HepG2 (cell line): Measurements from ENCODE around the gene CCN2. TPM values are rescaled to one million over a fixed set of nuclear protein-coding genes. Genes with fewer than 3 reads are reported as not detected.
A peak's percentile ranks its signal among the peaks of the same experiment; 100 is the strongest.

Experiments used
- BRCA1 ChIP-seq: sonication (generic); formaldehyde crosslinking; IDR thresholded peaks from 2 replicates; pipeline ENCODE4 v1.4.0; 2020; ENCODE audit warnings: missing genetic modification reagents
- HINFP ChIP-seq: sonication (generic); formaldehyde crosslinking; IDR thresholded peaks from 2 replicates; pipeline ENCODE4 v1.4.0; 2020; ENCODE audit warnings: low read depth, mild to moderate bottlenecking, missing genetic modification reagents
- LBX2 ChIP-seq: sonication (generic); formaldehyde crosslinking; IDR thresholded peaks from 2 replicates; pipeline ENCODE4 v1.5.0; 2020; ENCODE audit warnings: missing genetic modification reagents, mild to moderate bottlenecking, borderline replicate concordance
- MXI1 ChIP-seq: IDR thresholded peaks from 3 replicates; pipeline ENCODE4 v1.6.1; 2012; ENCODE audit warnings: low read depth, low read length, inconsistent platforms, borderline replicate concordance
- POLR2AphosphoS2 ChIP-seq: IDR thresholded peaks from 2 replicates; pipeline ENCODE4 v1.6.1; 2011; ENCODE audit warnings: low read depth, low read length, improper control_type of control experiment
- SIN3A ChIP-seq: IDR thresholded peaks from 2 replicates; pipeline ENCODE4 v1.6.1; 2011; ENCODE audit warnings: low read depth, mild to moderate bottlenecking, control low read depth, low read length, borderline replicate concordance
- STAT5B ChIP-seq: sonication (generic); formaldehyde crosslinking; IDR thresholded peaks from 2 replicates; pipeline ENCODE4 v1.4.0; 2020; ENCODE audit warnings: missing genetic modification reagents
- ZMAT3 ChIP-seq: sonication (generic); formaldehyde crosslinking; conservative IDR thresholded peaks from 2 replicates; pipeline ENCODE4 v1.7.0; 2021; ENCODE audit warnings: missing genetic modification reagents
- ZNF576 ChIP-seq: sonication (generic); formaldehyde crosslinking; IDR thresholded peaks from 2 replicates; pipeline ENCODE4 v1.4.0; 2020; ENCODE audit warnings: mild to moderate bottlenecking, missing genetic modification reagents
- ZSCAN20 ChIP-seq: sonication (generic); formaldehyde crosslinking; IDR thresholded peaks from 2 replicates; pipeline ENCODE4 v1.4.0; 2020; ENCODE audit warnings: missing genetic modification reagents, mild to moderate bottlenecking, borderline replicate concordance
- polyA plus RNA-seq, 8 experiments: library from polyadenylated mRNA; depleted of rRNA in 3 of 8; stranded (reverse) in 7 of 8; unstranded in 1 of 8; fragments of >200 nt; fragmentation: Illumina TruSeq in 4 of 8; extraction: Trizol in 4 of 8; gene quantifications; 2 replicates each; pipeline versions ENCODE4 v1.2.1 to v1.2.3, GENCODE V29; 2011 to 2016; ENCODE audit warnings: low read depth in 4 of 8, missing spikeins in 1 of 8, mixed read lengths in 1 of 8; ENCODE audit not compliant: insufficient read depth in 1 of 8
- total RNA-seq, 5 experiments: library from RNA; depleted of rRNA; stranded (reverse); fragments of >200 nt; fragmentation: Illumina TruSeq; extraction: Trizol; gene quantifications; 2 replicates each; pipeline ENCODE4 v1.2.3, GENCODE V29; 2016; ENCODE audit warnings: low read depth in 1 of 5
- TF ChIP-seq, protein P1 (sequence below): sonication (generic); formaldehyde crosslinking; IDR thresholded peaks from 2 replicates; pipeline ENCODE4 v1.8.1; 2023; ENCODE audit warnings: mild to moderate bottlenecking, missing genetic modification reagents, borderline replicate concordance
- TF ChIP-seq, protein P2 (sequence below): sonication (generic); formaldehyde crosslinking; IDR thresholded peaks from 2 replicates; pipeline ENCODE4 v1.5.0; 2020; ENCODE audit warnings: mild to moderate bottlenecking, missing genetic modification reagents, borderline replicate concordance
- TF ChIP-seq, protein P3 (sequence below): sonication (generic); formaldehyde crosslinking; IDR thresholded peaks from 2 replicates; pipeline ENCODE4 v1.5.1; 2020; ENCODE audit warnings: missing genetic modification reagents, mild to moderate bottlenecking, borderline replicate concordance

The CCN2 gene
- total and polyA plus RNA-seq, 2 of the 13 experiments (the other 11 are each of a cell fraction or from before 2014, with no cell fraction given) = 34.7 to 316 TPM

DNA sequence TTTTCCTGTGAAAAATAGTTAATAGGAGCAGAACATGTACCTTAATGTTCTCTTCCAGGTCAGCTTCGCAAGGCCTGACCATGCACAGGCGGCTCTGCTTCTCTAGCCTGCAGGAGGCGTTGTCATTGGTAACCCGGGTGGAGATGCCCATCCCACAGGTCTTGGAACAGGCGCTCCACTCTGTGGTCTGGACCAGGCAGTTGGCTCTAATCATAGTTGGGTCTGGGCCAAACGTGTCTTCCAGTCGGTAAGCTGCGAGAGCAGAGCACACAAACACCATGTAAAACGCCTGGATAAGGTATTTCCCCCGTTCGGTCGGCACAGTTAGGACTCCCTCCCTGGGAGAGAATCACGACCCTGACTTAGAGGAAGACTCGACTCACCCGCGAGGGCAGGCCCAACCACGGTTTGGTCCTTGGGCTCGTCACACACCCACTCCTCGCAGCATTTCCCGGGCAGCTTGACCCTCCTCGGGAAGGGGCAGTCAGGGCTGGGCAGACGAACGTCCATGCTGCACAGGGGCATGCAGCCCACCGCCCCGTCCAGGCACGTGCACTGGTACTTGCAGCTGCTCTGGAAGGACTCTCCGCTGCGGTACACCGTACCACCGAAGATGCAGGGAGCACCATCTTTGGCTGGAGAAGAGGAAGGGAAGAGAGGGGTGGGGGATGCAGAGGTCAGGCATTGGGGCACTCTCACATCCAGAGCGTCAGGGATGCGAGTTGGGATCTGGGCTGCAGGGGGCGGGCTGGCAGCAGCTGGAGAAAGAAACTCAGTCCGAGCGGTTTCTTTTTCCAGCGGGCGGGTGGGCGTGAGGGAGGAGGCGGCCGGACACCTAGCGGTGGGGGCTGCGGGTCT, 1.0 kb downstream of the CCN2 start (continued):
- TF ChIP-seq, protein P1, sequence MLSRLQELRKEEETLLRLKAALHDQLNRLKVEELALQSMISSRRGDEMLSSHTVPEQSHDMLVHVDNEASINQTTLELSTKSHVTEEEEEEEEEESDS (CRISPR knock-in tag) = peak; percentile 84; the same call in 1 of the 2 replicates
- TF ChIP-seq SIN3A (peak; percentile 28; the same call in 1 of the 2 replicates), MXI1 (no peak; the same call in 2 of the 3 replicates), HINFP (0 out of 2 replicates have a peak, but pooled peaks have one; percentile 81), ZMAT3 (peak; percentile 70; the same call in 1 of the 2 replicates), BRCA1 (peak; percentile 88), POLR2AphosphoS2 (peak; percentile 93), ZSCAN20 (CRISPR knock-in tag) (0 out of 2 replicates have a peak, but pooled peaks have one; percentile 38), LBX2 (CRISPR knock-in tag) (no peak), ZNF576 (CRISPR knock-in tag) (peak; percentile 93), STAT5B (0 out of 2 replicates have a peak, but pooled peaks have one; percentile 12)
- TF ChIP-seq, protein P2, sequence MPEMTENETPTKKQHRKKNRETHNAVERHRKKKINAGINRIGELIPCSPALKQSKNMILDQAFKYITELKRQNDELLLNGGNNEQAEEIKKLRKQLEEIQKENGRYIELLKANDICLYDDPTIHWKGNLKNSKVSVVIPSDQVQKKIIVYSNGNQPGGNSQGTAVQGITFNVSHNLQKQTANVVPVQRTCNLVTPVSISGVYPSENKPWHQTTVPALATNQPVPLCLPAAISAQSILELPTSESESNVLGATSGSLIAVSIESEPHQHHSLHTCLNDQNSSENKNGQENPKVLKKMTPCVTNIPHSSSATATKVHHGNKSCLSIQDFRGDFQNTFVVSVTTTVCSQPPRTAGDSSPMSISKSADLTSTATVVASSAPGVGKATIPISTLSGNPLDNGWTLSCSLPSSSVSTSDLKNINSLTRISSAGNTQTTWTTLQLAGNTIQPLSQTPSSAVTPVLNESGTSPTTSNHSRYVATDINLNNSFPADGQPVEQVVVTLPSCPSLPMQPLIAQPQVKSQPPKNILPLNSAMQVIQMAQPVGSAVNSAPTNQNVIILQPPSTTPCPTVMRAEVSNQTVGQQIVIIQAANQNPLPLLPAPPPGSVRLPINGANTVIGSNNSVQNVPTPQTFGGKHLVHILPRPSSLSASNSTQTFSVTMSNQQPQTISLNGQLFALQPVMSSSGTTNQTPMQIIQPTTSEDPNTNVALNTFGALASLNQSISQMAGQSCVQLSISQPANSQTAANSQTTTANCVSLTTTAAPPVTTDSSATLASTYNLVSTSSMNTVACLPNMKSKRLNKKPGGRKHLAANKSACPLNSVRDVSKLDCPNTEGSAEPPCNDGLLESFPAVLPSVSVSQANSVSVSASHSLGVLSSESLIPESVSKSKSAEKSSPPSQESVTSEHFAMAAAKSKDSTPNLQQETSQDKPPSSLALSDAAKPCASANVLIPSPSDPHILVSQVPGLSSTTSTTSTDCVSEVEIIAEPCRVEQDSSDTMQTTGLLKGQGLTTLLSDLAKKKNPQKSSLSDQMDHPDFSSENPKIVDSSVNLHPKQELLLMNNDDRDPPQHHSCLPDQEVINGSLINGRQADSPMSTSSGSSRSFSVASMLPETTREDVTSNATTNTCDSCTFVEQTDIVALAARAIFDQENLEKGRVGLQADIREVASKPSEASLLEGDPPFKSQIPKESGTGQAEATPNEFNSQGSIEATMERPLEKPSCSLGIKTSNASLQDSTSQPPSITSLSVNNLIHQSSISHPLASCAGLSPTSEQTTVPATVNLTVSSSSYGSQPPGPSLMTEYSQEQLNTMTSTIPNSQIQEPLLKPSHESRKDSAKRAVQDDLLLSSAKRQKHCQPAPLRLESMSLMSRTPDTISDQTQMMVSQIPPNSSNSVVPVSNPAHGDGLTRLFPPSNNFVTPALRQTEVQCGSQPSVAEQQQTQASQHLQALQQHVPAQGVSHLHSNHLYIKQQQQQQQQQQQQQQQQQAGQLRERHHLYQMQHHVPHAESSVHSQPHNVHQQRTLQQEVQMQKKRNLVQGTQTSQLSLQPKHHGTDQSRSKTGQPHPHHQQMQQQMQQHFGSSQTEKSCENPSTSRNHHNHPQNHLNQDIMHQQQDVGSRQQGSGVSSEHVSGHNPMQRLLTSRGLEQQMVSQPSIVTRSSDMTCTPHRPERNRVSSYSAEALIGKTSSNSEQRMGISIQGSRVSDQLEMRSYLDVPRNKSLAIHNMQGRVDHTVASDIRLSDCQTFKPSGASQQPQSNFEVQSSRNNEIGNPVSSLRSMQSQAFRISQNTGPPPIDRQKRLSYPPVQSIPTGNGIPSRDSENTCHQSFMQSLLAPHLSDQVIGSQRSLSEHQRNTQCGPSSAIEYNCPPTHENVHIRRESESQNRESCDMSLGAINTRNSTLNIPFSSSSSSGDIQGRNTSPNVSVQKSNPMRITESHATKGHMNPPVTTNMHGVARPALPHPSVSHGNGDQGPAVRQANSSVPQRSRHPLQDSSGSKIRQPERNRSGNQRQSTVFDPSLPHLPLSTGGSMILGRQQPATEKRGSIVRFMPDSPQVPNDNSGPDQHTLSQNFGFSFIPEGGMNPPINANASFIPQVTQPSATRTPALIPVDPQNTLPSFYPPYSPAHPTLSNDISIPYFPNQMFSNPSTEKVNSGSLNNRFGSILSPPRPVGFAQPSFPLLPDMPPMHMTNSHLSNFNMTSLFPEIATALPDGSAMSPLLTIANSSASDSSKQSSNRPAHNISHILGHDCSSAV (CRISPR knock-in tag) = no peak
- TF ChIP-seq, protein P3, sequence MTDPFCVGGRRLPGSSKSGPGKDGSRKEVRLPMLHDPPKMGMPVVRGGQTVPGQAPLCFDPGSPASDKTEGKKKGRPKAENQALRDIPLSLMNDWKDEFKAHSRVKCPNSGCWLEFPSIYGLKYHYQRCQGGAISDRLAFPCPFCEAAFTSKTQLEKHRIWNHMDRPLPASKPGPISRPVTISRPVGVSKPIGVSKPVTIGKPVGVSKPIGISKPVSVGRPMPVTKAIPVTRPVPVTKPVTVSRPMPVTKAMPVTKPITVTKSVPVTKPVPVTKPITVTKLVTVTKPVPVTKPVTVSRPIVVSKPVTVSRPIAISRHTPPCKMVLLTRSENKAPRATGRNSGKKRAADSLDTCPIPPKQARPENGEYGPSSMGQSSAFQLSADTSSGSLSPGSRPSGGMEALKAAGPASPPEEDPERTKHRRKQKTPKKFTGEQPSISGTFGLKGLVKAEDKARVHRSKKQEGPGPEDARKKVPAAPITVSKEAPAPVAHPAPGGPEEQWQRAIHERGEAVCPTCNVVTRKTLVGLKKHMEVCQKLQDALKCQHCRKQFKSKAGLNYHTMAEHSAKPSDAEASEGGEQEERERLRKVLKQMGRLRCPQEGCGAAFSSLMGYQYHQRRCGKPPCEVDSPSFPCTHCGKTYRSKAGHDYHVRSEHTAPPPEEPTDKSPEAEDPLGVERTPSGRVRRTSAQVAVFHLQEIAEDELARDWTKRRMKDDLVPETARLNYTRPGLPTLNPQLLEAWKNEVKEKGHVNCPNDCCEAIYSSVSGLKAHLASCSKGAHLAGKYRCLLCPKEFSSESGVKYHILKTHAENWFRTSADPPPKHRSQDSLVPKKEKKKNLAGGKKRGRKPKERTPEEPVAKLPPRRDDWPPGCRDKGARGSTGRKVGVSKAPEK (CRISPR knock-in tag) = peak; percentile 96; the same call in 1 of the 2 replicates
